IMR-90 (cell line): Measurements from ENCODE around the gene PTBP1. TPM values are rescaled to one million over a fixed set of nuclear protein-coding genes. Genes with fewer than 3 reads are reported as not detected.

ENCODE experiments used
- ATAC-seq: fragments of 200-7000 bp; cut with Tn5 transposase; 2 replicates; pipeline ENCODE4 v1.9.1; 2020; ENCODE audit warnings: low read depth, mild to moderate bottlenecking, moderate library complexity
- BruUV-seq: library from RNA; stranded (reverse); fragments of 400-500 nt; replicated peaks from 2 replicates; lab custom pipeline; 2021; lab: Mats Ljungman, UMichigan
- CTCF ChIA-PET: fragments of 300-600 bp; formaldehyde crosslinking; extraction: SDS; loops from one replicate; lab custom pipeline; 2021; ENCODE audit warnings: antibody characterized with exemption; lab: Yijun Ruan, JAX
- POLR2A ChIA-PET: fragments of 300-600 bp; sonication (Branson Sonifier 250); formaldehyde crosslinking; loops from one replicate; lab custom pipeline; 2022; ENCODE audit warnings: antibody characterized with exemption; ENCODE audit not compliant: unreplicated experiment; lab: Charles Lee
- DNase-seq: peaks from one replicate; pipeline ENCODE4 v3.0.0; 2013
- H2AFZ ChIP-seq: replicated peaks from 2 replicates; pipeline ENCODE3; 2013; ENCODE audit warnings: low read length, mild to moderate bottlenecking; ENCODE audit not compliant: poor library complexity
- H2AK5ac ChIP-seq: 2 replicates; pipeline ENCODE4 v1.6.1; 2013; ENCODE audit warnings: low read depth, low read length, inconsistent platforms
- H2AK9ac ChIP-seq: replicated peaks from 2 replicates; pipeline ENCODE3; 2013; ENCODE audit warnings: mild to moderate bottlenecking, low read depth, low read length, moderate library complexity; ENCODE audit not compliant: poor library complexity
- H2BK120ac ChIP-seq: 2 replicates; pipeline ENCODE4 v1.6.1; 2013; ENCODE audit warnings: low read depth, low read length, inconsistent platforms
- H2BK15ac ChIP-seq: 3 replicates; pipeline ENCODE4 v1.6.1; 2013; ENCODE audit warnings: low read depth, low read length, inconsistent platforms
- H2BK20ac ChIP-seq: 2 replicates; pipeline ENCODE4 v1.6.1; 2013; ENCODE audit warnings: low read depth, mild to moderate bottlenecking, inconsistent platforms, low read length, moderate library complexity
- H2BK5ac ChIP-seq: 2 replicates; pipeline ENCODE4 v1.6.1; 2013; ENCODE audit warnings: mild to moderate bottlenecking, low read depth, low read length, inconsistent platforms; ENCODE audit not compliant: poor library complexity, severe bottlenecking
- H3K14ac ChIP-seq: replicated peaks from 2 replicates; pipeline ENCODE4 v1.6.1; 2013; ENCODE audit warnings: low read depth, low read length, inconsistent platforms
- H3K18ac ChIP-seq: 2 replicates; pipeline ENCODE4 v1.6.1; 2013; ENCODE audit warnings: low read depth, low read length, control low read depth
- H3K23ac ChIP-seq: 2 replicates; pipeline ENCODE4 v1.6.1; 2013; ENCODE audit warnings: low read depth, low read length, inconsistent platforms
- H3K27ac ChIP-seq: 2 replicates; pipeline ENCODE4 v1.5.1; 2013; ENCODE audit warnings: mild to moderate bottlenecking, control low read depth, low read length; ENCODE audit not compliant: insufficient read depth
- H3K27me3 ChIP-seq: 2 replicates; pipeline ENCODE4 v1.6.1; 2013; ENCODE audit warnings: low read length; ENCODE audit not compliant: control insufficient read depth, insufficient read depth
- H3K36me3 ChIP-seq: 2 replicates; pipeline ENCODE4 v1.6.1; 2013; ENCODE audit warnings: low read length, mixed read lengths; ENCODE audit not compliant: control insufficient read depth, insufficient read depth
- H3K4ac ChIP-seq: 2 replicates; pipeline ENCODE4 v1.6.1; 2013; ENCODE audit warnings: low read depth, low read length, inconsistent platforms
- H3K4me1 ChIP-seq: 2 replicates; pipeline ENCODE4 v1.6.1; 2013; ENCODE audit warnings: low read length, mixed read lengths; ENCODE audit not compliant: control insufficient read depth, insufficient read depth
- H3K4me2 ChIP-seq: 2 replicates; pipeline ENCODE4 v1.6.1; 2013; ENCODE audit warnings: low read depth, mild to moderate bottlenecking, control low read depth, low read length, moderate library complexity
- H3K4me3 ChIP-seq: 2 replicates; pipeline ENCODE4 v1.5.1; 2013; ENCODE audit warnings: low read depth, mild to moderate bottlenecking, control low read depth, low read length, moderate library complexity; ENCODE audit not compliant: insufficient read depth
- H3K56ac ChIP-seq: 2 replicates; pipeline ENCODE4 v1.6.1; 2013; ENCODE audit warnings: low read length, inconsistent platforms; ENCODE audit not compliant: insufficient read depth; ENCODE audit errors: extremely low read depth
- H3K79me1 ChIP-seq, 2 experiments: 2 replicates each; pipeline ENCODE4 v1.6.1; 2013; ENCODE audit warnings: low read length in 2 of 2, inconsistent platforms in 1 of 2, low read depth in 1 of 2
- H3K9ac ChIP-seq: 2 replicates; pipeline ENCODE4 v1.6.1; 2013; ENCODE audit warnings: low read depth, low read length, control low read depth
- H3K9me1 ChIP-seq: 2 replicates; pipeline ENCODE4 v1.6.1; 2013; ENCODE audit warnings: low read length, inconsistent platforms; ENCODE audit not compliant: insufficient read depth
- H3K9me3 ChIP-seq: 2 replicates; pipeline ENCODE4 v1.6.1; 2013; ENCODE audit warnings: low read length; ENCODE audit not compliant: control insufficient read depth, insufficient read depth
- H4K20me1 ChIP-seq: 2 replicates; pipeline ENCODE4 v1.6.1; 2013; ENCODE audit warnings: low read length, inconsistent platforms; ENCODE audit not compliant: insufficient read depth
- H4K5ac ChIP-seq: 2 replicates; pipeline ENCODE4 v1.6.1; 2013; ENCODE audit warnings: mild to moderate bottlenecking, low read depth, low read length, control low read depth
- H4K8ac ChIP-seq, 2 experiments: 2 replicates each; pipeline ENCODE4 v1.6.1; 2013; ENCODE audit warnings: low read depth in 2 of 2, low read length in 2 of 2, control low read depth in 1 of 2, inconsistent platforms in 1 of 2
- H4K91ac ChIP-seq: 2 replicates; pipeline ENCODE4 v1.6.1; 2013; ENCODE audit warnings: low read depth, low read length, inconsistent platforms; ENCODE audit not compliant: insufficient read depth
- BHLHE40 ChIP-seq: fragments of 150-350 bp; IDR thresholded peaks from 2 replicates; pipeline ENCODE4 v1.6.1; 2016; ENCODE audit warnings: mild to moderate bottlenecking, low read depth, low read length
- CEBPB ChIP-seq: IDR thresholded peaks from 2 replicates; pipeline ENCODE4 v1.6.1; 2012; ENCODE audit warnings: low read depth, low read length, improper control_type of control experiment
- CHD1 ChIP-seq: IDR thresholded peaks from 2 replicates; pipeline ENCODE4 v1.6.1; 2012; ENCODE audit warnings: low read depth, low read length, improper control_type of control experiment
- FOS ChIP-seq: fragments of 150-350 bp; IDR thresholded peaks from 2 replicates; pipeline ENCODE4 v1.6.1; 2016; ENCODE audit warnings: low read depth, low read length
- MAFK ChIP-seq: IDR thresholded peaks from 2 replicates; pipeline ENCODE4 v1.6.1; 2012; ENCODE audit warnings: low read depth, low read length, improper control_type of control experiment
- MAZ ChIP-seq: IDR thresholded peaks from 2 replicates; pipeline ENCODE4 v1.6.1; 2012; ENCODE audit warnings: low read depth, mild to moderate bottlenecking, low read length, improper control_type of control experiment, moderate library complexity, borderline replicate concordance
- MXI1 ChIP-seq: IDR thresholded peaks from 2 replicates; pipeline ENCODE4 v1.6.1; 2012; ENCODE audit warnings: low read depth, mild to moderate bottlenecking, low read length, moderate library complexity, borderline replicate concordance
- NFE2L2 ChIP-seq: fragments of 150-350 bp; IDR thresholded peaks from 2 replicates; pipeline ENCODE4 v1.6.1; 2016; ENCODE audit warnings: low read depth, mild to moderate bottlenecking, low read length
- POLR2A ChIP-seq: IDR thresholded peaks from 2 replicates; pipeline ENCODE4 v1.6.1; 2012; ENCODE audit warnings: mild to moderate bottlenecking, low read depth, low read length
- RAD21 ChIP-seq: IDR thresholded peaks from 2 replicates; pipeline ENCODE4 v1.6.1; 2012; ENCODE audit warnings: low read length, improper control_type of control experiment
- RCOR1 ChIP-seq: IDR thresholded peaks from 2 replicates; pipeline ENCODE4 v1.6.1; 2012; ENCODE audit warnings: mild to moderate bottlenecking, low read length, improper control_type of control experiment; ENCODE audit not compliant: insufficient replicate concordance
- RFX5 ChIP-seq: IDR thresholded peaks from 2 replicates; pipeline ENCODE4 v1.8.0; 2012; ENCODE audit warnings: low read depth, mild to moderate bottlenecking, low read length, moderate library complexity
- SMC3 ChIP-seq: fragments of 150-350 bp; IDR thresholded peaks from 2 replicates; pipeline ENCODE4 v1.6.1; 2016; ENCODE audit warnings: low read depth, mild to moderate bottlenecking, antibody characterized with exemption, low read length, moderate library complexity
- WGBS, 2 experiments: methylation state at CpG; one replicate each; pipeline versions ENCODE4 v1.1.5 to v1.1.7; 2013; ENCODE audit warnings: missing lambda C conversion rate in 2 of 2; ENCODE audit not compliant: insufficient read length in 1 of 2; ENCODE audit errors: extremely low coverage in 2 of 2; 5-methylcytosine and 5-hydroxymethylcytosine counted together
- dilution Hi-C: fragments of 300-500 bp; cut with HindIII; formaldehyde crosslinking; loops from one replicate; pipeline ENCODE4 v1.14.3; 2018; ENCODE audit warnings: low sequenced_read_pairs; ENCODE audit not compliant: unreplicated experiment
- in situ Hi-C: fragments of 300-500 bp; cut with MboI; formaldehyde crosslinking; loops from 3 replicates; pipeline ENCODE4 v1.14.3; 2019; ENCODE audit warnings: low sequenced_read_pairs, inconsistent platforms, mixed read lengths
- intact Hi-C: fragments of 100-400 bp; cut with micrococcal nuclease; formaldehyde crosslinking; loops from 2 replicates; pipeline ENCODE4 v1.10.0; 2022
- polyA plus RNA-seq, 3 experiments: library from polyadenylated mRNA; depleted of rRNA; stranded (reverse); fragments of >200 nt; gene quantifications; 2 replicates each; pipeline ENCODE4 v1.2.3, GENCODE V29; 2012; ENCODE audit warnings: low replicate concordance in 1 of 3
- total RNA-seq: library from RNA; depleted of rRNA; stranded (reverse); fragments of >200 nt; gene quantifications from 2 replicates; pipeline ENCODE4 v1.2.3, GENCODE V29; 2012
- TF ChIP-seq, protein P1 (sequence below): fragments of 150-350 bp; IDR thresholded peaks from 2 replicates; pipeline ENCODE4 v1.6.1; 2016; ENCODE audit warnings: low read depth, mild to moderate bottlenecking, low read length, moderate library complexity, borderline replicate concordance
- TF ChIP-seq, protein P2 (sequence below): fragments of 150-350 bp; IDR thresholded peaks from 2 replicates; pipeline ENCODE4 v1.6.1; 2017; ENCODE audit warnings: mild to moderate bottlenecking, antibody characterized with exemption, low read length, low read depth
- TF ChIP-seq, protein P3 (sequence below): conservative IDR thresholded peaks from 2 replicates; pipeline ENCODE4 v1.5.1; 2012; ENCODE audit warnings: mild to moderate bottlenecking, low read depth, low read length, improper control_type of control experiment

The PTBP1 gene
- total and polyA plus RNA-seq, 2 of the 4 experiments (the other 2 are of a cell fraction): 146 to 269 TPM

DNA sequence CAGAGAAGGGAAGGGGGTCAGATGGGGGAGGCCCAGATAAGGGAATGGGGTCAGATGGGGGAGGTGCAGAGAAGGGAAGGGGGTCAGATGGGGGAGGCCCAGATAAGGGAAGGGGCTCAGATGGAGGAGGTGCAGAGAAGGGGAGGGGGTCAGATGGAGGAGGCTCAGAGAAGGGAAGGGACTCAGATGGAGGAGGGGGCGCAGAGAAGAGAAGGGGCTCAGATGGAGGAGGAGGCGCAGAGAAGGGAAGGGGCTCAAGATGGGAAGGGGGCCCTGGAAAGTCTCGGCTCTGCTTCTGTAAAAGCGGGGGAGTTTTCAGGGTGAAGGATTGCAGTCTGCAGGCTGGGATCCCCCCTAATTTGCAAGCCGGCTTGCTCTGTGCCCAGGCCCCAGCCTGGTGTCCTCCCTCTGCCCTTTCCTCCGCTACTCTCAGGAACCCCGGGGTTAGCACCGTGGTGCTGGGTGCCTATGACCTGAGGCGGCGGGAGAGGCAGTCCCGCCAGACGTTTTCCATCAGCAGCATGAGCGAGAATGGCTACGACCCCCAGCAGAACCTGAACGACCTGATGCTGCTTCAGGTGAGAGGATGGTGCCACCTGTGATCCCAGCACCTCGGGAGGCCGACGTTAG, 32.0 kb downstream of the PTBP1 start:
- DNase-seq: no peak
- H2AFZ ChIP-seq: peak overlapping the region; percentile 43
- no peak overlapping the region for H3K9ac ChIP-seq
- no peak overlapping the region for H3K23ac ChIP-seq
- H4K20me1 ChIP-seq: no peaks in the 10 kb centered on the region
- no peaks in the 10 kb centered on the region for H3K79me1 ChIP-seq
- no peak overlapping the region for H2BK15ac ChIP-seq
- POLR2A ChIA-PET: no interaction called here
- no peaks in the 10 kb centered on the region for H3K9me1 ChIP-seq
- H3K18ac ChIP-seq: no peak overlapping the region
- H2BK5ac ChIP-seq: no peak overlapping the region
- H3K56ac ChIP-seq: no peak overlapping the region
- no TSS peak for BruUV-seq
- H4K91ac ChIP-seq: no peak overlapping the region
- H4K5ac ChIP-seq: no peak overlapping the region
- H2AK9ac ChIP-seq: no peak overlapping the region
- H3K4me3 ChIP-seq: no peak overlapping the region
- WGBS, 2 experiments: 33% methylated on average over 1 of the region's 18 CpGs; no CpG with 5 or more reads in 1 of the 2 experiments
- no peak overlapping the region for H2BK20ac ChIP-seq
- no peaks in the 10 kb centered on the region for H3K27me3 ChIP-seq
- H4K8ac ChIP-seq: no peak overlapping the region
- H3K14ac ChIP-seq: no peak overlapping the region
- H3K27ac ChIP-seq: no peak overlapping the region
- CTCF ChIA-PET: no interaction called here
- no peak overlapping the region for H3K4me2 ChIP-seq
- peak overlapping the region; percentile 15; the same call in 1 of the 2 replicates for H2AK5ac ChIP-seq
- in situ Hi-C loops (no loop called here), dilution Hi-C loops (no loop called here), intact Hi-C loops (no loop called here)
- no peaks in the 10 kb centered on the region for H3K9me3 ChIP-seq
- no peaks in the 10 kb centered on the region for H3K4me1 ChIP-seq
- ATAC-seq: no peak
- no peaks in the 10 kb centered on the region for H3K36me3 ChIP-seq
- TF ChIP-seq CEBPB: no peak
- TF ChIP-seq POLR2A: no peak
- no peak for TF ChIP-seq RFX5
- TF ChIP-seq RCOR1: no peak
- no peak for TF ChIP-seq RAD21
- TF ChIP-seq CHD1: no peak
- no peak for TF ChIP-seq MAZ
- no peak for TF ChIP-seq BHLHE40
- no peak for TF ChIP-seq MXI1
- no peak for TF ChIP-seq NFE2L2
- TF ChIP-seq MAFK: no peak
- TF ChIP-seq, protein P1, sequence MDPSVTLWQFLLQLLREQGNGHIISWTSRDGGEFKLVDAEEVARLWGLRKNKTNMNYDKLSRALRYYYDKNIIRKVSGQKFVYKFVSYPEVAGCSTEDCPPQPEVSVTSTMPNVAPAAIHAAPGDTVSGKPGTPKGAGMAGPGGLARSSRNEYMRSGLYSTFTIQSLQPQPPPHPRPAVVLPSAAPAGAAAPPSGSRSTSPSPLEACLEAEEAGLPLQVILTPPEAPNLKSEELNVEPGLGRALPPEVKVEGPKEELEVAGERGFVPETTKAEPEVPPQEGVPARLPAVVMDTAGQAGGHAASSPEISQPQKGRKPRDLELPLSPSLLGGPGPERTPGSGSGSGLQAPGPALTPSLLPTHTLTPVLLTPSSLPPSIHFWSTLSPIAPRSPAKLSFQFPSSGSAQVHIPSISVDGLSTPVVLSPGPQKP: no peak
- TF ChIP-seq, protein P2, sequence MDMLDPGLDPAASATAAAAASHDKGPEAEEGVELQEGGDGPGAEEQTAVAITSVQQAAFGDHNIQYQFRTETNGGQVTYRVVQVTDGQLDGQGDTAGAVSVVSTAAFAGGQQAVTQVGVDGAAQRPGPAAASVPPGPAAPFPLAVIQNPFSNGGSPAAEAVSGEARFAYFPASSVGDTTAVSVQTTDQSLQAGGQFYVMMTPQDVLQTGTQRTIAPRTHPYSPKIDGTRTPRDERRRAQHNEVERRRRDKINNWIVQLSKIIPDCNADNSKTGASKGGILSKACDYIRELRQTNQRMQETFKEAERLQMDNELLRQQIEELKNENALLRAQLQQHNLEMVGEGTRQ: no peak
- TF ChIP-seq SMC3: no peak
- TF ChIP-seq, protein P3, sequence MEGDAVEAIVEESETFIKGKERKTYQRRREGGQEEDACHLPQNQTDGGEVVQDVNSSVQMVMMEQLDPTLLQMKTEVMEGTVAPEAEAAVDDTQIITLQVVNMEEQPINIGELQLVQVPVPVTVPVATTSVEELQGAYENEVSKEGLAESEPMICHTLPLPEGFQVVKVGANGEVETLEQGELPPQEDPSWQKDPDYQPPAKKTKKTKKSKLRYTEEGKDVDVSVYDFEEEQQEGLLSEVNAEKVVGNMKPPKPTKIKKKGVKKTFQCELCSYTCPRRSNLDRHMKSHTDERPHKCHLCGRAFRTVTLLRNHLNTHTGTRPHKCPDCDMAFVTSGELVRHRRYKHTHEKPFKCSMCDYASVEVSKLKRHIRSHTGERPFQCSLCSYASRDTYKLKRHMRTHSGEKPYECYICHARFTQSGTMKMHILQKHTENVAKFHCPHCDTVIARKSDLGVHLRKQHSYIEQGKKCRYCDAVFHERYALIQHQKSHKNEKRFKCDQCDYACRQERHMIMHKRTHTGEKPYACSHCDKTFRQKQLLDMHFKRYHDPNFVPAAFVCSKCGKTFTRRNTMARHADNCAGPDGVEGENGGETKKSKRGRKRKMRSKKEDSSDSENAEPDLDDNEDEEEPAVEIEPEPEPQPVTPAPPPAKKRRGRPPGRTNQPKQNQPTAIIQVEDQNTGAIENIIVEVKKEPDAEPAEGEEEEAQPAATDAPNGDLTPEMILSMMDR: no peak
- TF ChIP-seq FOS: no peak
- no peak overlapping the region for H2BK120ac ChIP-seq
- no peak overlapping the region for H3K4ac ChIP-seq
